Nephron (organoid): ENCODE measurements around the gene SLC2A4.

ENCODE experiments used
- H3K27ac Mint-ChIP-seq, 3 experiments: 2 replicates each; pipeline ENCODE4 v1.8.0; 2020; ENCODE audit warnings: mixed read lengths in 3 of 3, mild to moderate bottlenecking in 2 of 3, moderate library complexity in 1 of 3
- H3K27me3 Mint-ChIP-seq: 2 replicates; pipeline ENCODE4 v1.8.0; 2021; ENCODE audit warnings: low read depth, mild to moderate bottlenecking, moderate library complexity, mixed read lengths
- H3K36me3 Mint-ChIP-seq: 2 replicates; pipeline ENCODE4 v1.8.0; 2020; ENCODE audit warnings: low read depth, mixed read lengths
- H3K4me1 Mint-ChIP-seq: 2 replicates; pipeline ENCODE4 v1.8.0; 2020; ENCODE audit warnings: mixed read lengths
- H3K4me3 Mint-ChIP-seq, 3 experiments: 2 replicates each; pipeline ENCODE4 v1.8.0; 2020; ENCODE audit warnings: mild to moderate bottlenecking in 3 of 3, mixed read lengths in 3 of 3, moderate library complexity in 2 of 3
- H3K9me3 Mint-ChIP-seq: 2 replicates; pipeline ENCODE4 v1.8.0; 2020; ENCODE audit warnings: mixed read lengths
- CTCF ChIP-seq, 3 experiments: fragments of 200-600 bp; sonication (generic); IDR thresholded peaks; one replicate each; pipeline ENCODE4 v1.5.0; 2021; ENCODE audit warnings: antibody characterized with exemption in 3 of 3; ENCODE audit not compliant: unreplicated experiment in 3 of 3

SLC2A4 gene

DNA sequence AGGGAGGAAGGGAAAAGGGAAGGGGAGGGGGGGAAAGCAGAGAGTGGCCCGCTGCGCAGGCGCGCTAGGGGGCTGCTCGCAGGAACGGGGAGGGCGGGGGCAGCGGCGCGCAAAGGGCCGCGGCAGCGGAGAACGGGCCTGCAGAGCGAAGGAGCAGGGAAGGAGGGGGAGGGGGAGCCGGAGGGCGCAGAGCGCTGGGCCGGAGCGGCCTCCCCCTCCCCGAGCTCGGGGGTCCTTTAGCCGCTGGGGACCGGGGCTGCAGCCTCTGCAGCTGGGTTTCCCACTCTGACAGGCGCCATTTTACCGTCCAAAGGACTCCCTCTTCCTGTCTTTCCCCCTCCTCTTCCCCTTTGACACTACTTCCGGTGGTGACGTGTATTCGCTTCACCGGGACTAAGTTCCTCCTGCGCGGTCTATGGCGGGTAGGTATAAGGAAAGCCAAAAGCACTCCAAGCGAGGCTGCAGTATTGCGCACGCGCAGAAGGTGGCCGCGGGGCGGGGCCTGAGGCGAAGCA lies 29.8 kb upstream of the SLC2A4 start, which contains the start of gene CTDNEP1:
Gene CTDNEP1 (minus strand): TSS at position 74 of the 515 bp plus-strand sequence. CDS start 438 bp downstream, outside the sequence.
- Mint-ChIP-seq H3K9me3 (no peaks in the 10 kb centered on the region), H3K27ac (peak within 1 kb of the TSS; percentile 99)
- no peak for TF ChIP-seq CTCF (IDR thresholded peaks at IDR 0.05; ENCODE audit: unreplicated experiment in 3 of 3)

DNA sequence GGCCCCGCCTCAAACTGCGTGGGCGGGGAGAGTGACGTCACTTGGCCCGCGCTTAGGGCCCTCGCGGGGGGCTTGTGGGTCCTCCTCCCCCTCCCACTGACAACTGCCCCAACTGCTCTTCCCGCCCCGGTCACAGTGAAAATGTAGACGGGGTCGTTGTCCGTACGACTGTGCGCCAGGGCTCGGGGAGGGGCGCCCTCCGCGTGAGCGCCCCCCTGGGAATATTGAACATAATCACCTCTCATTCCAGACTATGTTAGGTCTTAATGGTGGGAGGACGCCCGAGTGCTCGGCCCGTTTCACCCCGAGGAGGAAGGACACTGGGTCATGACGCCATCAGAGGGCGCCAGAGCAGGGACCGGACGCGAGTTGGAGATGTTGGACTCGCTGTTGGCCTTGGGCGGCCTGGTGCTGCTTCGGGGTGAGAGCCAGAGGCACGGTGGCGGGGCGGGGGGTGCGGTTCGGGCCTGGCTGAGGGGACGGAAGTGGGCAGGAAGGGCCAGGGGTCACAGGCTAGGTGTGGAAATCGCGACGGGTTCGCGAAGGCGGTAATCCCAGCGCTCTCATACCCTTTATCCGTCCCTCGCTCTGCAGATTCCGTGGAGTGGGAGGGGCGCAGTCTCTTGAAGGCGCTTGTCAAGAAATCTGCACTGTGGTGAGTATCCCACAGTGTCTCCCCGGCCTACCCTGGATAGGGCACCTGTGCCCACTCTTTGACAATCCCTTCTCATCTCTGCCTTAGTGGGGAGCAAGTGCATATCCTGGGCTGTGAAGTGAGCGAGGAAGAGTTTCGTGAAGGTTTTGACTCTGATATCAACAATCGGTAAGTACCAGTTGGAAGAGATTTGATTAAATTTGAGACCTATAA lies 29.1 kb upstream of the SLC2A4 start, which contains the start of gene ELP5:
Gene ELP5 (plus strand): TSS at position 40 of the 868 bp plus-strand sequence. CDS start 336 bp downstream, at position 376.
- H3K36me3 Mint-ChIP-seq: peaks cover 36% of the 10 kb centered on the region
- no peaks in the 10 kb centered on the region for H3K9me3 Mint-ChIP-seq
- peak in 1 of 3 experiments; percentile 39 for TF ChIP-seq CTCF (IDR thresholded peaks at IDR 0.05; ENCODE audit: unreplicated experiment in 3 of 3)

More for the DNA sequence above, 29.8 kb upstream of the SLC2A4 start, which contains the start of gene CTDNEP1:
- peaks cover 40% of the 10 kb centered on the region for H3K4me1 Mint-ChIP-seq
- peak within 1 kb of the TSS; percentile 87 to 100 (median 98) for H3K4me3 Mint-ChIP-seq
- H3K27me3 Mint-ChIP-seq: no peaks in the 10 kb centered on the region
- H3K36me3 Mint-ChIP-seq: peaks cover 34% of the 10 kb centered on the region

DNA sequence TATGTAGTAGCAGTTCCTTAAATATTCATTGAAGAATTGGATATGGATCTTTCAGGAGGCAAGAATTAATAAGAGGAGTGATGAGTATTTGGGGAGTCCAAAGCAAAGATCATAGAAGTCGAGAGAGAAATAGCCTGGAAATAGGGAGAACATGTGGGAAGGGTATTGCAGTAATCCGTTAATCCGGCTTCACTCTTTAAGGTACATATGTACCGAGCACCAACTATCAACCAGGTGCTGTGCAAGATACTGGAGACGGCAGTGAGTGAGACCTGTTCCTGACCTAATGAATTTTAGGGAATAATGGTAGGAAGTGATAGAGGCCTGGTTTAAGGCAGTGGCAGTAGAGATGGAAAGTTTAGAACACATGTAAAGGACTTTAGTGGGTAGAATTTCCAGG lies 28.4 kb upstream of the SLC2A4 start:
- H3K27ac Mint-ChIP-seq: peak overlapping the region; percentile 99
- H3K4me3 Mint-ChIP-seq: peak overlapping the region; percentile 87 to 92 (median 90)
- no peaks in the 10 kb centered on the region for H3K27me3 Mint-ChIP-seq
- peaks cover 38% of the 10 kb centered on the region for H3K36me3 Mint-ChIP-seq
- no peaks in the 10 kb centered on the region for H3K9me3 Mint-ChIP-seq
- TF ChIP-seq CTCF (IDR thresholded peaks at IDR 0.05; ENCODE audit: unreplicated experiment in 3 of 3): no peak
- peaks cover 40% of the 10 kb centered on the region for H3K4me1 Mint-ChIP-seq

More for the DNA sequence above, 29.1 kb upstream of the SLC2A4 start, which contains the start of gene ELP5:
- Mint-ChIP-seq H3K4me1 (peaks cover 40% of the 10 kb centered on the region), H3K27ac (peak within 1 kb of the TSS; percentile 99), H3K27me3 (no peaks in the 10 kb centered on the region), H3K4me3 (peak within 1 kb of the TSS; percentile 87 to 100 (median 98))

- H3K4me1 Mint-ChIP-seq: peaks cover 28% of the 10 kb centered on the region
- H3K9me3 Mint-ChIP-seq: no peaks in the 10 kb centered on the region
- no peak for TF ChIP-seq CTCF (IDR thresholded peaks at IDR 0.05; ENCODE audit: unreplicated experiment in 3 of 3)
- H3K36me3 Mint-ChIP-seq: peaks cover 49% of the 10 kb centered on the region
- H3K27ac Mint-ChIP-seq: peak overlapping the region in 1 of 3 experiments; percentile 67
- H3K4me3 Mint-ChIP-seq: peak overlapping the region; percentile 69 to 82 (median 77)
- H3K27me3 Mint-ChIP-seq: peaks cover 6% of the 10 kb centered on the region
Observed at GRCh38 chr17:7254511-7254910, 27.0 kb upstream of the SLC2A4 start.

DNA sequence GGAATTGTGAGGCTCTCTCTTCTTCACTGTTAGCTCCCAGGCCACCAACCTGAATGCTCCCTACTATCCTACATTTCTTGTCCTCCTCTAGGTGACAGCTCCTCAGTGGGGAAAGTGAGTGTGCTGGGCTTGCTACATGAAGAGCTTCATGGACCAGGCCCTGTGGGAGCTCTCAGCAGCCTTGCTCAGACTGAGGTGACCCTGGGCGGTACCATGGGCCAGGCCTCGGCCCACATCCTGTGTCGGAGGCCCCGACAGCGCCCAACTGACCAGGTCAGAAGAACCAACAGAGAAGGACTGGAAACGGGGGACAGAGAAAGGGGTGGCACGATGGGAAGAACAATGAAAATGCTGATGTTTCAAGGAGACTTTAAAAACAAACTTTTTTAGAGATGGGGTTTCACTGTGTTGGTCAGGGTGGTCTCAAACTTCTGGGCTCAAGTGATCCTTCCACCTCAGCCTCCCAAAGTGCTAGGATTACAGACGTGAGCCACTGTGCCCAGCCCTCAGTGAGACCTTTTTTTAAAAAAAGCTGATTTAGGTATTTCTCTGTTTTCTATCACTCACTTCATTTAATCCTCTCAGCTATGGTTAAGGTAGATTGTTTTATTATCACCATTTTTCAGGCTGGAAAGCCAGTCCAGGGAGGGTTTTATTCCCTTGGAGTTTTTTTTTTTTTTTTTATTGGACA lies 24.6 kb upstream of the SLC2A4 start:
- TF ChIP-seq CTCF (IDR thresholded peaks at IDR 0.05; ENCODE audit: unreplicated experiment in 3 of 3): no peak
- H3K27ac Mint-ChIP-seq: peak overlapping the region in 1 of 3 experiments; percentile 49
- H3K4me1 Mint-ChIP-seq: peaks cover 13% of the 10 kb centered on the region
- H3K27me3 Mint-ChIP-seq: peaks cover 30% of the 10 kb centered on the region
- no peaks in the 10 kb centered on the region for H3K9me3 Mint-ChIP-seq
- H3K36me3 Mint-ChIP-seq: peaks cover 51% of the 10 kb centered on the region
- H3K4me3 Mint-ChIP-seq: peak overlapping the region in 1 of 3 experiments; percentile 13
